ENCODE results near the gene DMD.

DNA sequence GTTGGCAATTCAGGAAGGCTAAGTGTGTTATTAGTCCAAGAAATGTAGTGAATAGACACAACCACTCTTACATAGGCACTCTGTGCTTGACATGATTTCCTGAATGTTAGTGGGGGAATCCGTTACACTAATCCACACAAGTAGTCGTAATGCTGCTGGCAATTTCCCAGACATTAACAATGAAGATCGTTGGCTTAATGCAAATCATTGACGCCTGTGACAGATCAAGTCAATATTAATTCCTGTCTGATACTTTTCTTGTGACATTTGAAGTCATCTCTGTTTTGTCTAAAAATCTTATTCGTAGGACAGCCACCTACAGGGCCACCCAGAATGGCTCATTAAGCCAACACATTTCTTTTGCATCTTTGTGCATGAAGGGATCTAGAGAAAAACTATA is 1200.4 kb downstream of the DMD start:
- TF ChIP-seq, protein P1, sequence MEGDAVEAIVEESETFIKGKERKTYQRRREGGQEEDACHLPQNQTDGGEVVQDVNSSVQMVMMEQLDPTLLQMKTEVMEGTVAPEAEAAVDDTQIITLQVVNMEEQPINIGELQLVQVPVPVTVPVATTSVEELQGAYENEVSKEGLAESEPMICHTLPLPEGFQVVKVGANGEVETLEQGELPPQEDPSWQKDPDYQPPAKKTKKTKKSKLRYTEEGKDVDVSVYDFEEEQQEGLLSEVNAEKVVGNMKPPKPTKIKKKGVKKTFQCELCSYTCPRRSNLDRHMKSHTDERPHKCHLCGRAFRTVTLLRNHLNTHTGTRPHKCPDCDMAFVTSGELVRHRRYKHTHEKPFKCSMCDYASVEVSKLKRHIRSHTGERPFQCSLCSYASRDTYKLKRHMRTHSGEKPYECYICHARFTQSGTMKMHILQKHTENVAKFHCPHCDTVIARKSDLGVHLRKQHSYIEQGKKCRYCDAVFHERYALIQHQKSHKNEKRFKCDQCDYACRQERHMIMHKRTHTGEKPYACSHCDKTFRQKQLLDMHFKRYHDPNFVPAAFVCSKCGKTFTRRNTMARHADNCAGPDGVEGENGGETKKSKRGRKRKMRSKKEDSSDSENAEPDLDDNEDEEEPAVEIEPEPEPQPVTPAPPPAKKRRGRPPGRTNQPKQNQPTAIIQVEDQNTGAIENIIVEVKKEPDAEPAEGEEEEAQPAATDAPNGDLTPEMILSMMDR (conservative IDR thresholded peaks at IDR 0.05): no peak
- TF ChIP-seq ZFX (IDR thresholded peaks at IDR 0.05): no peak

Measured in C4-2B (cell line).